CD14-positive monocyte (primary cell): Measurements from ENCODE around the gene IP6K2. TPM values are rescaled to one million over a fixed set of nuclear protein-coding genes. Genes with fewer than 3 reads are reported as not detected.

ENCODE experiments used
- DNase-seq, 3 donors: peaks; one replicate each; pipeline ENCODE4 v3.0.0-alpha.2; 2011 to 2022
- H2AFZ ChIP-seq: 2 replicates; pipeline ENCODE4 v1.6.0; 2012; ENCODE audit warnings: mild to moderate bottlenecking, low read depth, low read length, inconsistent platforms; ENCODE audit not compliant: insufficient read depth, poor library complexity, severe bottlenecking
- H3K27ac ChIP-seq, 2 donors: 1 replicate in 1 of 2; 2 replicates in 1 of 2; pipeline ENCODE4 v1.5.1; 2012 to 2013; ENCODE audit warnings: low read length in 2 of 2, control low read depth in 1 of 2, inconsistent platforms in 1 of 2, low read depth in 1 of 2, mild to moderate bottlenecking in 1 of 2
- H3K27me3 ChIP-seq, 2 donors: one replicate each; pipeline versions ENCODE4 v1.6.0 to v1.6.1; 2011 to 2013; ENCODE audit warnings: low read length in 2 of 2; ENCODE audit not compliant: control insufficient read depth in 2 of 2, insufficient read depth in 2 of 2
- H3K36me3 ChIP-seq, 2 donors: replicated peaks in 1 of 2; 1 replicate in 1 of 2; 2 replicates in 1 of 2; pipeline versions ENCODE4 v1.5.1 to v1.6.1; 2012 to 2013; ENCODE audit warnings: low read length in 2 of 2, control low read depth in 1 of 2, inconsistent platforms in 1 of 2, mild to moderate bottlenecking in 1 of 2; ENCODE audit not compliant: insufficient read depth in 2 of 2, control insufficient read depth in 1 of 2
- H3K4me1 ChIP-seq, 2 donors: 1 replicate in 1 of 2; 2 replicates in 1 of 2; pipeline versions ENCODE4 v1.5.1 to v1.6.1; 2012 to 2013; ENCODE audit warnings: low read length in 2 of 2, control low read depth in 1 of 2, inconsistent platforms in 1 of 2, mild to moderate bottlenecking in 1 of 2, moderate library complexity in 1 of 2; ENCODE audit not compliant: insufficient read depth in 2 of 2, control insufficient read depth in 1 of 2
- H3K4me2 ChIP-seq: replicated peaks from 2 replicates; pipeline ENCODE3; 2012; ENCODE audit warnings: low read length, moderate library complexity, mild to moderate bottlenecking; ENCODE audit not compliant: poor library complexity, severe bottlenecking; ENCODE audit errors: extremely low read depth
- H3K4me3 ChIP-seq, 3 experiments: fragments of 200-600 bp in 1 of 3; sonication (generic) in 1 of 3; replicated peaks in 1 of 3; 1 replicate in 2 of 3; 2 replicates in 1 of 3; pipeline ENCODE4 v1.5.1; 2011 to 2013; ENCODE audit warnings: low read length in 3 of 3, mild to moderate bottlenecking in 3 of 3, control low read depth in 2 of 3, low read depth in 2 of 3, inconsistent platforms in 1 of 3, moderate library complexity in 1 of 3
- H3K79me2 ChIP-seq: 2 replicates; pipeline ENCODE4 v1.6.0; 2012; ENCODE audit warnings: mild to moderate bottlenecking, control low read depth, inconsistent platforms, low read length, moderate library complexity; ENCODE audit not compliant: insufficient read depth
- H3K9ac ChIP-seq: 2 replicates; pipeline ENCODE4 v1.6.0; 2017; ENCODE audit warnings: low read length, mild to moderate bottlenecking; ENCODE audit not compliant: insufficient read depth, poor library complexity, severe bottlenecking
- H3K9me3 ChIP-seq, 2 donors: replicated peaks in 1 of 2; 1 replicate in 1 of 2; 2 replicates in 1 of 2; pipeline versions ENCODE4 v1.5.1 to v1.6.1; 2012 to 2013; ENCODE audit warnings: low read length in 2 of 2, control low read depth in 1 of 2; ENCODE audit not compliant: control insufficient read depth in 1 of 2, insufficient read depth in 1 of 2
- H4K20me1 ChIP-seq: 2 replicates; pipeline ENCODE4 v1.6.0; 2012; ENCODE audit warnings: mild to moderate bottlenecking, low read length, control low read depth, moderate library complexity; ENCODE audit not compliant: insufficient read depth
- H3K27ac Mint-ChIP-seq, 7 donors: one replicate each; pipeline ENCODE4 v1.8.0; 2020; ENCODE audit warnings: mild to moderate bottlenecking in 7 of 7, mixed read lengths in 7 of 7, moderate library complexity in 6 of 7, inconsistent platforms in 2 of 7
- H3K27me3 Mint-ChIP-seq, 3 donors: one replicate each; pipeline ENCODE4 v1.8.0; 2021 to 2022; ENCODE audit warnings: low read depth in 3 of 3, mild to moderate bottlenecking in 3 of 3, mixed read lengths in 3 of 3, moderate library complexity in 3 of 3, inconsistent platforms in 1 of 3
- H3K36me3 Mint-ChIP-seq, 2 donors: one replicate each; pipeline ENCODE4 v1.8.0; 2020; ENCODE audit warnings: mixed read lengths in 2 of 2, inconsistent platforms in 1 of 2, mild to moderate bottlenecking in 1 of 2
- H3K4me1 Mint-ChIP-seq: one replicate; pipeline ENCODE4 v1.8.0; 2020; ENCODE audit warnings: mild to moderate bottlenecking, mixed read lengths
- H3K4me3 Mint-ChIP-seq, 2 donors: one replicate each; pipeline ENCODE4 v1.8.0; 2020; ENCODE audit warnings: mild to moderate bottlenecking in 2 of 2, mixed read lengths in 2 of 2, moderate library complexity in 1 of 2
- H3K9me3 Mint-ChIP-seq, 7 donors: one replicate each; pipeline ENCODE4 v1.8.0; 2020 to 2022; ENCODE audit warnings: mixed read lengths in 7 of 7, mild to moderate bottlenecking in 6 of 7, moderate library complexity in 6 of 7, inconsistent platforms in 2 of 7
- CTCF ChIP-seq: fragments of 200-600 bp; IDR thresholded peaks from one replicate; pipeline ENCODE4 v1.8.0; 2022; ENCODE audit warnings: antibody characterized with exemption, mild to moderate bottlenecking
- WGBS: methylation state at CpG from one replicate; pipeline ENCODE4 v1.1.5; 2013; ENCODE audit warnings: missing lambda C conversion rate; ENCODE audit not compliant: insufficient coverage; 5-methylcytosine and 5-hydroxymethylcytosine counted together
- intact Hi-C, 2 donors: fragments of 100-400 bp; cut with micrococcal nuclease; formaldehyde crosslinking; loops; one replicate each; pipeline versions ENCODE4 v1.15.0 to v1.15.1; 2023
- polyA plus RNA-seq, 3 donors: library from polyadenylated mRNA; depleted of rRNA in 1 of 3; unstranded in 2 of 3; stranded (reverse) in 1 of 3; fragments of 300-500 nt in 2 of 3; fragments of >200 nt in 1 of 3; fragmentation: Illumina TruSeq in 2 of 3; gene quantifications; 1 replicate in 2 of 3; 2 replicates in 1 of 3; pipeline ENCODE4 v1.2.3, GENCODE V29; 2012 to 2021

IP6K2 gene
- polyA plus RNA-seq, 3 donors, result 16.5 to 53.8 (median 18.7) TPM

GRCh38 chr3:48687220-48687678 lies 29.8 kb downstream of the IP6K2 start:
- H3K9me3 ChIP-seq, result no peaks in the 10 kb centered on the region
- no peak overlapping the region for H3K9ac ChIP-seq
- Mint-ChIP-seq H3K27me3 (peaks cover 0 to 5% (median 3%) of the 10 kb centered on the region in 3 donors), H3K4me1 (peaks cover 34% of the 10 kb centered on the region), H3K36me3 (peaks cover 38 to 56% of the 10 kb centered on the region in 2 donors), H3K9me3 (peaks cover 0 to 1% (median 0%) of the 10 kb centered on the region in 7 donors), H3K4me3 (no peak overlapping the region), H3K27ac (peak overlapping the region in 1 of 7 donors; percentile 8)
- intact Hi-C loops, result loop anchor here (5.0 to 10.0 kb wide), 4 partner anchors 132 to 412 kb away; partner anchors contain the start of gene PFKFB4 (in 1 of the 2)
- no peaks in the 10 kb centered on the region for H3K27me3 ChIP-seq
- H3K27ac ChIP-seq, result no peak overlapping the region
- H2AFZ ChIP-seq, result no peak overlapping the region
- H4K20me1 ChIP-seq, result peaks cover 43% of the 10 kb centered on the region
- no peak overlapping the region for H3K4me2 ChIP-seq
- WGBS, result no CpG with 5 or more reads among the region's 3 CpGs
- H3K4me1 ChIP-seq, result peaks cover 18 to 25% of the 10 kb centered on the region in 2 donors
- H3K36me3 ChIP-seq, result peaks cover 44 to 58% of the 10 kb centered on the region in 2 donors
- H3K79me2 ChIP-seq, result peaks cover 15% of the 10 kb centered on the region
- no peak overlapping the region for H3K4me3 ChIP-seq
- no peak for TF ChIP-seq CTCF
- DNase-seq, result no peak

- Histone ChIP-seq H3K4me2 (peak overlapping the region; percentile 98), H3K79me2 (peaks cover 15% of the 10 kb centered on the region), H2AFZ (peak overlapping the region; percentile 90), H3K27ac (no peak overlapping the region), H3K36me3 (peaks cover 45 to 58% of the 10 kb centered on the region in 2 donors), H3K27me3 (no peaks in the 10 kb centered on the region), H4K20me1 (peaks cover 38% of the 10 kb centered on the region), H3K4me3 (peak overlapping the region in 1 of 3 experiments; percentile 97), H3K9me3 (no peaks in the 10 kb centered on the region), H3K4me1 (peaks cover 18 to 25% of the 10 kb centered on the region in 2 donors), H3K9ac (peak overlapping the region; percentile 86)
- Mint-ChIP-seq H3K36me3 (peaks cover 39 to 56% of the 10 kb centered on the region in 2 donors), H3K27me3 (peaks cover 0 to 5% (median 3%) of the 10 kb centered on the region in 3 donors), H3K4me3 (peak overlapping the region; percentile 91 to 96), H3K9me3 (peaks cover 0 to 1% (median 0%) of the 10 kb centered on the region in 7 donors), H3K4me1 (peaks cover 34% of the 10 kb centered on the region), H3K27ac (peak overlapping the region in 3 of 7 donors; percentile 8 to 75 (median 14))
- TF ChIP-seq CTCF, result no peak
- 44% methylated on average over 2 of the region's 10 CpGs for whole genome bisulfite sequencing
- intact Hi-C loops, result loop anchor here (5.0 to 10.0 kb wide), 4 partner anchors 132 to 412 kb away; partner anchors contain the start of gene PFKFB4 (in 1 of the 2)
- DNase-seq, result no peak
These were observed 30.3 kb downstream of the IP6K2 start for GRCh38 chr3:48686538-48687219.
